T-helper 2 cell (primary cell): Measurements from ENCODE around the gene TNFSF10.
A peak's percentile ranks its signal among the peaks of the same experiment; 100 is the strongest.
"Not testable (repeated sequence)": the region's sequence is repeated elsewhere in the genome, so short reads cannot be mapped to it uniquely, and the experiment has no call there.

Source experiments
- DNase-seq, 5 experiments: peaks; one replicate each; pipeline versions ENCODE4 v3.0.0 to v3.0.0-alpha.2; 2012 to 2022
- total RNA-seq, 2 donors: gene quantifications; one replicate each; lab custom pipeline; 2026; lab: John Stamatoyannopoulos, UW

Gene TNFSF10
- 33.4 to 78.7 reads per million in 2 donors for total RNA-seq

DNA sequence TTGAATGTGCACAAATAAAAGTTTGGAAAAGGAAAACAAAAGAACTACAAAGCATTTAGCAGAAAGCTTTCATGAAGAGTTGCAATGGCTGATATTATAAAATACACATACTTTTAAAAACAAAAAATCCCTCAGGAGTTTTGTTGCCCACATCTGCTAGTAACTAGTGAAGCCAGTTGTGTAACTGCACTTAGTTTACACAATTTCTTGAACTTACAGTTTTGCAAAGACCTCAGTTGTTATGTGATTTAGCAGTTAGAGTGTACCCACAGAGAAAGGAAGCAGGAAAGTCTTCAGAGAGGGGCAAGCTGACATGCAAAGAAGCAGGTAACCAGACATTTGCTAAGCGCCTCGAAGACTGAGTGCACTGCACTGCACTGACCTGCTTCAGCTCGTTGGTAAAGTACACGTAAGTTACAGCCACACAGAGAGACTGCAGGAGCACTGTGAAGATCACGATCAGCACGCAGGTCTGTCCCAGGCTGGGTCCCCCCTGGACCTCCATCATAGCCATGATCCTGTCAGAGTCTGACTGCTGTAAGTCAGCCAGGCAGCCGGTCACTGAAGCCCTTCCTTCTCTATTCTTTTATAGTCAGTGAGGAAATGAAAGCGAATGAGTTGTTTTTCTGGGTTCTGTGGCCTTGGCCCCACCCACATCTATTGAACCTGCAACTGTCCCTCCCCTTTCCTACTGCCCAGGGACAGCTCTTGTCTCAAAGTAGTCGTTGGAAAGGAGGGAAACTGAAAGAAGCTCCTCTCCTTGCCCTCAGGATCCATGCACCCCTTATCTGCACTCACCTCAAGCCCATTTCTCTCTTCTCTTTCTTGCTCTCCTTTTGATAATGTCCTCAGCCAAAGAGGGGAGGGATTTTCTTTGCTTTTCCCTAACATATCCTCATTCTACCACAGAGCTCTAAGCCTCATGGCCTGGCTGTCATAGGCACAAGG, at the start of gene TNFSF10:
Gene TNFSF10, minus strand, starts transcription at position 560 of the 948 bp plus-strand sequence. Its CDS starts 46 bp downstream, at position 514.
- peak; percentile 15 to 93 (median 40) for DNase-seq

DNA sequence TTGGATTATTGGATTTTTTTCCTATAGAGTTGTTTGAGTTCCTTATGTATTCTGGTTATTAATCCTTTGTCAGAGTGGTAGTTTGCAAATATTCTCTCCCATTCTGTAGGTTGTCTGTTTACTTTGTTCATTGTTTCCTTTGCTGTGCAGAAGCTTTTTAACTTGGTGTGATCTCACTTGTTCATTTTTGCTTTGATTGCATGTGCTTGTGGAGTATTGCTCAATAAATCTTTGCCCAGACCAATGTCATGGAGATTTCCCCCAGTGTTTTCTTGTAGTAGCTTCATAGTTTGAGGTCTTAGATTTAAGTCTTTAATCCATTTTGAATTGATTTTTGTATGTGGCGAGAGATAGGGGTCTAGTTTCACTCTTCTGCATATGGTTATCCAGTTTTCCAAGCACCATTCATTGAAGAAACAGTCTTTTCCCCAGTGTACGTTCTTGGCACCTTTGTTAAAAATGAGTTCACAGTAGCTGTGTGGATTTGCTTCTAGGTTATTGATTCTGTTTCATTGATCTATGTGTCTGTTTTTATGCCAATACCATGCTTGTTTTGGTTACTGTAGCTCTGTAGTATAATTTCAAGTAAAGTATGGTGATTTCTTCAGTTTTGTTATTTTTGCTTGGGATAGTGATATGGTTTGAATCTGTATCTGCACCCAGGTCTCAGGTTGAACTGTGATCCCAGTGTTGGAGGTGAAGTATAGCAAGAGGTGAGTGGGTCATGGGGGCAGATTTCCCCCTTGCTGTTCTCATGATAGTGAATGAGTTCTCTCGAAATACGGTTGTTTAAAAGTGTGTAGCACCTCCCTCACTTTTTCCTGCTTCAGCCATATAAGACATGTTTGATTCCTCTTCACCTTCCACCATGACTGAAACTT, 46.1 kb upstream of the TNFSF10 start:
- no peak for DNase-seq

DNA sequence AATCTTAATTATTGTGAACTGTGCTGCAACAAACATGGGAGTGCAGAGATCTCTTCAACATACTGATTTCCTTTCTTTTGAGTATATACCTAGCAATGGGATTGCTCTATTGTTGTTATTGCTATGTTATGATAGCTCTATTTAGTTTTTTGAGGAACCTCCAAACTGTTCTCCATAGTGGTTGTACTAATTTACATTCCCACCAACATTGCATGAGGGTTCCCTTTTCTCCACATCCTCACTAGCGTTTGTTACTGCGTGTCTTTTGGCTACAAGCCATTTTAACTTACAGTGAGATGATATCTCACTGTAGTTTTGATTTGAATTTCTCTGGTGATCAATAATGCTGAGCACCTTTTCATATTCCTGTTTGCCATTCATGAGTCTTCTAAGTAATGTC, 45.5 kb upstream of the TNFSF10 start:
- peak in 1 of 5 experiments; percentile 46 for DNase-seq

DNA sequence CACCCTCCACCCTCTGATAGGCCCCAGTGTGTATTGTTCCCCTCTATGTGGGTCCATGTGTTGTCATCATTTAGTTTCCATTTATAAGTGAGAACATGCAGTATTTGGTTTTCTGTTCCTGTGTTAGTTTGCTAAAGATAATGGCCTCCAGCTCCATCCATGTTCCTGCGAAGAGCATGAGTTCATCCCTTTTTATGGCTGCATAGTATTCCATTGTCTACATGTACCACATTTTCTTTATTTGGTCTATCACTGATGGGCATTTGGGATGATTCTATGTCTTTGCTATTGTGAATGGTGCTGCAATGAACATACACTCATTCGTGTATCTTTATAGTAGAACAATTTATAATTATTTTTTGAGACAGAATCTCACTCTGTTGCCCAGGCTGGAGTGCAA, 43.6 kb upstream of the TNFSF10 start:
- DNase-seq, result not testable (repeated sequence)

DNA sequence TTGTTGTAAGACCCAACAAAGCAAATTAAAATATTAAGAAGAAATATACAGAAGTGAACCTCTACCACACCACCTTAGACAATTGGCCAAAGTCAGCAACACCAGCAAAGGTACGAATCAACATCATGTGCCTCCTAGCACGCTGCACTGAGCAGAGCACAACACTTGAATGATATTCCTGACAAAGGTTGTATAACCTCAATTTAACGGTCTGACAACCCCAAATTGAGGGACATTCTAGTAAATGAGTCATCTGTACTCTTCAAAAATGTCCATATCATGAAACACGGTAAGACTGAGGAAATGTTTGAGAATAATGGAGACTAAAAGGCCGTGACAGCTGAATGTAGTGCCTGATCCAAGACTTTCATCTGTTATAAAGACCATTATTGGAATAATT, 41.3 kb upstream of the TNFSF10 start:
- no peak for DNase-seq

DNA sequence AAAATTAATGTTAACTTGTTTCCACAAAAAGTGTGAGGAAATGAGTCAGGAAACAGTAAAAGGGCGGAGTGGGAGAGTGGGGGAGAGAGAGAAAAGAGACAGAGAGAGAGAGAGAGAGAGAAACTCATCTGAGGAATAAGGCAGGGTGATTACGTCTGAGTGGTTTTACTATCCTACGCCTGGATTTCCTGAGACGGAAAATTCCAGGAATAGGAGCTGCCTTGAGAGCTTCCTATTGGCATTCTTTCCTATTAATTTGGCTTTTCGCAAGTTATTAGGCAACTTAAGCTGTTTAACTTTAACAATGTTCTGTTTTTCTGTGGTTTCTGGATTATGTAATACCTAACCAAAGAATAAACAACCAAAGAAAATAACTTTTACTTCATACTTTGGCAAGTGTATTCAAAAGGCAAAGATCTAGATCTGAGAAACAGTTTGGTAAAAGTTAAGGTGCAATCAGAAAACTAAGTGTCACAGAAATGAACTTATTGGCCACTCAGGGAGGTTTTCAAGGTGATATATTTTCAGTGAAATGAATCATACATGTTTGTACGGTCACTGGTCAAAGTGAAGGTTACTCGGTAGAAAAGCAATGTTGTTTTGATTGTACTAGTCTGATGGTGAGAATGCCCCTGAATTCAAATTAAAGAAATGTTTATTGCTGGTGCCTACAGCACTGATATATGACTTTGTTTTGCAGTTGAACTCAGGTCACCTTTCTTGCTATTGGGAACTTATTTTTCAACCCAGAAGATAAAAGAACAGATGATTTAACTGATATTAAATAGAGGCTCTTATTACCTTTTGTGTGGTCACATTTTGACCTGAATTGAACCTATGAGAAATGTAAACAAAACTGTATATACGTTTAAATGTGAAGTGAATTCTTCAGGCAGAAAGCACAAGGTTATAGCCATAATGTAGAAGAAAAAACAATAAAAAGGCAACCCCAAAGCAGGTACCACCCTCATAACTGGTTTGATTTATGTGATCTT, 39.9 kb upstream of the TNFSF10 start:
- peak in 3 of 5 experiments; percentile 3 to 68 (median 6) for DNase-seq

DNA sequence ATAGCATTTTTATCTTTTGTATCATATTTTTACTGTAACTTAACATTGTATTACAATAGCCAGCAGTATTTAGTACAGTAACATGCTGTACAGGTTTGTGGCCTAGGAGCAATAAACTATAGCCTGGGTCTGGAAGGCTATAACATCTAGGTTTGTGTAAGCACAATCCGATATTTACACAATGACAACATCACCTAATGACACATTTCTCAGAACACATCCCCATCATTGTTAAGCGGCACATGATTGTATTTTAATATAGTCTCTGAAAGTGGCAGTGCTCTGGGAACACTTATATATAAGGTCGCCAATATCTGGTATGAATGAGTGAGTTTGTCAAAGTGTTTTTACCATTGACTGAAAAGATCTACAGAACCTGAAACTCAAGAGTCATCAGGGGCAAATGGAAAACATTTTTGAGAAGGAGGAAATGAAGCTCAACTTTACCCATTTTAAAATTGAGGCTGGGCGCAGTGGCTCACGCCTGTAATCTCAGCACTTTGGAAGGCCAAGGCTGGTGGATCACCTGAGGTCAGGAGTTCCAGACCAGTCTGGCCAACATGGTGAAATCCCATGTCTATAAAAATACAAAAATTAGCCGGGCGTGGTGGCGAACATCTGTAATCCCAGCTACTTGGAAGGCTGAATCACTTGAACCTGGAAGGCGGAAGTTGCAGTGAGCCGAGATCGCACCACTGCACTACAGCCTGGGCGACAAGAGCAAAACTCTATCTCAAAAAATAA, 38.8 kb upstream of the TNFSF10 start:
- DNase-seq, result peak in 1 of 5 experiments; percentile 33

DNA sequence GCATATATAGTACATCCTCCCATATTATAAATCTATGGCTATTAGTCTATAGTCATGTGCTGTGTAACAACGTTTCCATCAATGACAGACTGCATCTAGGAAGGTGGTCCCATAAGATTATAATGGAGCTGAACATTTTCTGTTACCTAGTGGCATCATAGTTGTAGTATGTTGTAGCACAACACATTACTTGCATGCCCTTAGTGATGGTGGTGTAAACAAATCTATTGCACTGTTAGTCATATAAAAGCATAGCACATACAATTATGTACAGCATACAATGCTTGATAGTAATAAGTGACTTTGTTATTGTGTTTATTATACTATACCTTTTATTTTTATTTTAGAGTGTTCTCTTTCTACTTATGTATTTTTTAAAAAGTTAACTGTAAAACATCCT, 37.4 kb upstream of the TNFSF10 start:
- no peak for DNase-seq

DNA sequence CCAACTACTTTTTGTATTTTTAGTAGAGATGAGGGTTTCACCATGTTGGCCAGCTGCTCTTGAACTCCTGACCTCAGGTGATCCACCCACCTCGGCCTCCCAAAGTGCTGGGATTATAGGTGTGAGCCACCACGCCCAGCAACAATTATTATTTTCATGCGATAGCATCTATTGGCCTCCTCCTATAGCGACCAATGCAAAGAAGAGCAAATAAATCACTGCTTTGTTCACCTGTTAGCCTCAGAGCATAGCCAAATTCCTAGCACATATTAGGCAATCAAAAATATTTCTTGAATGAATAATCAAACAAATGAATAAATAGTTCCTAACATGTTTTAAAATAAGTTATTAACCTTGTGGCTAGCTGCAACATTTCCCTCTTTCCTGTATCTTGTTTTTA, 36.8 kb upstream of the TNFSF10 start:
- no peak for DNase-seq

DNA sequence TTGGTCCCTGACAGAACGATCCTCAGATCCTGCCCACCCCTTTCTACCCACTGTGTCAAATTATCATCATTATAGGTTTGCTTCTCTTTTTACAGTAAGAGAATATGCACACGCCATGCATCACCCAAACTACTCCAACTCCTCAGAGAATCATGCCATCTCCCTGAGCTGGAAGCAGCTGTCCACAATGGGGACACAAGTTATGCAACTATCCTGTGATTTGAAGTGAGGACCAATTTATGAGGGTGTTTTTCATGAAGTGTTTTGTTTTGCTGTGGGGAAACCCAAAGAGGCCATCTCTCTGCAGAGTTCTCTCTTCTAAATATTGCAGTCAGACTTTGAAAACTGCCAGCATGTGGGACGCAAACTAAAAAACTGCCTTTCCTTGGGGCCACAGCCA, 35.8 kb upstream of the TNFSF10 start:
- no peak for DNase-seq

DNA sequence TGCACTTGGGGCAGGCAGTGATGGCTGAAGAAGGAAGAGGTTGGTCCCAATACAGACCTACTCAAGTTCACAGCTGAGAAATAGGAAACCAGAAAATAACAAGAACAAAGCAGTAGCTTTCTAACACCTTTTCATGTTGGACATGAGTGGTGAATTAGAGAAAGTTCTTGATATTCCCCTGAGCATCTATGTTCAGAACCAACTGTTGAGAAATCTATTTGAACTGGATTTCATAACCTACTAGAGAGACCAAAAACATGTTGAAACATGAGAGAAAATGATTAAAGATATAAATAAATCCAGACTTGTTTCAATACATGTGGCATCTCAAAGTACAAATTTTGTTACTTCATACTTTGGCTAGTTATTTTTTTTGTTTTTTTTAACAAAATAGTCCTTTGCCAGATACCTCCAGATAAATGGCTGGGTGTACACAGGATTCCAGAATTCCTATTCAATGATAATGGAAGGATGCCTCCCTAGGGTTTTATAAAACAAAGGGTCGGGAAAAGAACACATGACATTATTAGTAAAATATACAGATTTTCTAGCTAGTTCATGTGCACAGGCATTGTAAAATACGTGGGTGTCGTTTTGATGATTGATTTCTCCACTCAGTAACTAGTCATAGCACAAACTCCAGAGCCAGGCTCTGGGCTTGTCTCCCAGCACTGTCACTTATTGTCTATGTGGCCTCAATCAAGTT, 34.4 kb upstream of the TNFSF10 start:
- DNase-seq, result no peak

DNA sequence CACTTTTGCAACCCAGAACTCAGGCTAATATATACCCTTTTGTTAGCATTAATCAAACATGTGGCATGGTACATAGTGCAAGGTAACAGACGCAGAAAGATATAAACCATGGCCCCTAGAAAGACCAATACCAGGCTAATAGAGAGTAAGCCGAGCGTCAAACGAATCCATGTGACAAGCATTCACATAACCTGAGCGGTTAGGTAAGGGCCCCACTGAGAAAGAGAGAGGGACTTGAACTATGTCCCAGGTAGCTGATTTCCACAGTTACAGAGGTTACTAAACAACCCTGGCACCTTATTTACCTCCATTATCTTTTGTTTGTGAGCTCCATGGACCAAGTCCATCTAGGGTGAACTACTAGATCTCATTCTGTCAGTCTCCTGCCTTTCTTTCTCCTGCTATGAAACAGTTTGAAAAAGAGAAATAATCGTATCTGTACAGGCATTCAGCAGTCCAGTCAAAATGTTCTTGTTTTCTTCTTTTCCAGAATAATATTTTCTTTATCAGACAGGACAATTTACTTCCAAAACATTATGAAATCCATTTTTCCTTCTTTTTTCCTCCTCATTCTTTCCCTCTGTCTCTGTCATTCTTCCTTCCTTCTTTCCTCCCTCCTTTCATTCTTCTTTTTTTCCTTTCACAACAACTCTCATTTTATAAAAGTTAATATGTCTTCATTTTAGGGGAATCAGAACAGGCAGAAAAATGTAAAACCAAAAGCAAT, 30.5 kb upstream of the TNFSF10 start:
- no peak for DNase-seq

DNA sequence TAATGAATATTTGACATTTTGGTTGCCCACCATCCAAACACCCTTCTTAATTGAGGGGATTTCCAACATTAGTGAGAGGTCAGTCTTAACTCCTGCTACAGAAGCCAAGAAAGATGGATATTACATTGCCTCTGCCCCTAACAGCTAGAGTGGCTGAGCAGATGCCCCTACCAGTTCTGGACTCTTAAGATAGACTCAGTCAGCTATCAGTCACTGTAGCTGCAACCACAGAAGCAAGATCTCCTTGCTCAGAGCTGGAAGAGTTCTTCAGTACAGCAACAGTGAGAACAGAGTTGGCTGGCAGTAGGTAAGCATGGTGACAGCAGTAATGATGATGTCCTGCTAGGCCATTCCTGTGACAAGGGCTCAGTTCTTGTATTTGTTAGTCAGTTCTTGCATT, 29.4 kb upstream of the TNFSF10 start:
- peak in 1 of 5 experiments; percentile 37 for DNase-seq

DNA sequence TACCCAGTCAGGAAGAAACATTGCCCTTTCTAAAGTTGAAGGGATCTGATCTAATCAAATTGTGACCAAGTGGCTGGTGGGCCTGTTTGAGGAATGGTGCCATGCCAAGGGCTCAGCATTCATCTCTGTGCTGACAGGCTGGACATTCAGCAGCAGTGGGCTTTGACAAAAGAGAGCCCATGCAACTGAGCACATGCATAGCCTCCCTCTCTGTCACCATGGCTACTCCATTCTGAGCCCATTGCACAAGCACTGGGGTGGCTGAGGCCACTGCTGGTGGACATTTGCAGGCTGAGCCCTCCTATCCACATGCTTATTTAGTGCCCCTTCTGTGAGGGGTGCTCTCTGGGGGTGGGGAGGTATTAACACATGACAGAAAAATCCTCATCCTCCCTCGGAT, 28.6 kb upstream of the TNFSF10 start:
- DNase-seq, result no peak

DNA sequence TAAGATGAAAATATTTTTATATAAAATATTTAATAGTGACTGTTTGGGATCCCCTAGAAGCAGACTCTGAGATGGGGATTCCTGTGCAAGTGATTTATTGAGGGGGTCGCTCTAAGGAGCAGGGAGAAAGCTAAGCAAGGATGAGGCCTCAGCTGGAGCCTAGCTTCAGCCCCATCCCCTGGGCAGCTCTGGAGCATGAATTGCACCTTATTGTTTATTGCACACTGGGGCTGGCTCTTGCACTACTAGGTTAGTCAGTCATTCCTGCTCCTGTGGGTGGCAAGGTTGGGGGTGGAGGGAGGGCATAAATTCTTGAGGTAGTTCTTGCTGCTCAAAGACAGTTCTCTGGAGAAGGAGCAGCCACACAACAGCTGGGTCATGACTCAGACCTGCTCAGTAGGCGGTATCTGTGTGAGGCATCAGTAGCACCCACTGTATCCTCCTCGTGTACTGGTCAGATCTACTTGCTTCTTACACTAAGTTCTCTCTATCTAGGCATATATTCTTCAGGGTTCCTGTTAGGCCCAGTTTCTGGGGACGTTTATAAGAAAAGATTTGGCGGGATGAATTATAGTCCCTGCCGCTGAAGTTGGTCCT, 27.2 kb upstream of the TNFSF10 start:
- DNase-seq, result peak in 2 of 5 experiments; percentile 70 to 97

DNA sequence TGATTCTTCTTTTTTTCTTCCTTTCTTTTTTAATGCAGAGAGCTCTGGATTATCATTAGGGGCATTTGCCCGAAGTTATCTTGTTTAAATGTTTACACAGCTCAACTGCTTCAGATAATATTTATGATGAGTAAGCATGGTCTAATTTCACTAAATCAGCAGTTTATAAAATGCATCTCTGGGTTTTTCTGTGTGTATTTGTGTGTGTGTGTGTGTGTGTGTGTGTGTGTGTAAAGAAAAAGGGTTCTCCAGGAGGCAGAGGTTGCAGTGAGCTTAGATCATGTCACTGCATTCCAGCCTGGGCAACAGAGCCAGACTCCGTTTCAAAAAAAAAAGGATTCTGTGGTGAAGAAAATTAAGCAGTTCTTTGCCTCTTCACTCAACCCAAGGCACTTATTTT, 25.9 kb upstream of the TNFSF10 start:
- no peak for DNase-seq

DNA sequence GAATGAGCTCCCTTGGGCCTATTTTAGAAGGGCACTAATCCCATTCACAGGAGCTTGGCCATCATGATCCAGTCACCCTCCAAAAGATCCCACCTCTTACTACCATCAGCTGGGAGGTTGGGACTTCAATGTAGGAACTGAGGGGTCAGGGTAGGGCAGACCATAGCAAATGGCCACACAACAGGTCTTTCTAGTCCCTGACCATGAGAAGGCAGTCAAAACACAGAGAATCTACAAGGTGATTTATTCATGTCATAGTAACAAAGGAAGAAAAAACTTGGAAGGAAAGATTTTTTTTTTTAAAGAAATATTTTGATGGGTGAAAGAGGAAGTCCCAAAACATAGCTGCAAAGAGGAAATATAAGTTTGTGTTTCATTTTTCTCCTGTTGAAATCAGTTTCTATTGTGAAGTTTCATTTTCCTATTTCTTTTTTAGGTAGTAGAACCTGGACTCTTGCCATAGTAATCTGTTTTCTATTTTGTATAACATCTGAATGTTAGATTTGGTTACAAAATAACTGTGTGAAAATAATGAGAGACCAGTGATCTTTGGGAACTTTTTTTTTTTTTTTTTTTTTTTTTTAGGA, 23.5 kb upstream of the TNFSF10 start:
- DNase-seq, result no peak

DNA sequence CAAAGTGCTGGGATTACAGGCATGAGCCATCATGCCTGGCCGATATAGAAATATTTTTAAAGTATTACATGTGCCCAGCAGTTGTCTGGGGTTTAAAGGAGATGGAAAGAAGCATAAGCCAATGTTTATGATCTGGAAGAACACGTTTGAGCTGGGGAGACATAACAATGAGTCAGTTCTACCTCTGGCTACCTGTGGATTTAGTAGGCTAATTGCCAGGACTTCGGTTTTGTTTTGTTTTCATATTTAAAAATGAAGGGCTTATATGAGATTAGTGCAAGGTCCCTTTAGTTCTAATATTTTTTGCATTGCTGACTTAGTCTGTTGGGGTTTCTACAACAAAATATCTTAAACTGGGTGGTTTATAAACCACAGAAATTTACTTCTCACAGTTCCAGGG, 22.9 kb upstream of the TNFSF10 start:
- no peak for DNase-seq

DNA sequence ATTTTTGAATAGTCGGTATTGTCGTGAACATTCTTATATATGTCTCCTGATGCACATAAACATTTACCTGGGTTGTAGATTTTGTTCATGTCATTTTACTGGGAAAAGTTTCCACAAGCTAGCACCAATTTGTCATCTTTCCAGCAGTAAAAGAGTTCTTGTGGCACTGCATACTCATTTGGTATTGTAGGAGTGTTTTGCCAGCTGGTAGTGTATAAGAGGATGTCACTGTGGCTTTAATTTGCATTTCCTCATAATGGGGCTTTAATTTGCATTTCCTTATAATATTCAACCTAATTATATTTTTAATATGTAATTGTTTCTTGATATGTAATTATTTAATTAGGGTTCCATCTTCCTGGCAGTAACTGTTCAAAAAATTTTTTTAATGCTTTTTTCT, 21.2 kb upstream of the TNFSF10 start:
- DNase-seq, result no peak
